ENCODE measurements around the gene FXYD6. TPM values are rescaled to one million over a fixed set of nuclear protein-coding genes. Genes with fewer than 3 reads are reported as not detected.
A peak's percentile ranks its signal among the peaks of the same experiment; 100 is the strongest.

The FXYD6 gene
- total and polyA plus RNA-seq, 4 donors, result 14.5 to 28.7 (median 28.4) TPM

GRCh38 chr11:117827521-117828511, 48.6 kb downstream of the FXYD6 start:
- intact Hi-C loops (cut with DNase I), result no loop called here
- Histone ChIP-seq H3K9me3 (ENCODE audit: control insufficient read depth, low read length) (no peaks in the 10 kb centered on the region), H3K27me3 (ENCODE audit: control insufficient read depth in 1 of 2, insufficient read depth in 2 of 2, low read length in 1 of 2) (no peaks in the 10 kb centered on the region), H3K4me3 (ENCODE audit: low read length in 2 of 2) (no peak overlapping the region), H3K4me1 (ENCODE audit: control insufficient read depth in 1 of 2, insufficient read depth in 2 of 2, low read length in 2 of 2) (no peaks in the 10 kb centered on the region), H3K27ac (ENCODE audit: low read depth in 1 of 2, low read length in 2 of 2) (no peak overlapping the region), H3K36me3 (ENCODE audit: control insufficient read depth in 1 of 2, insufficient read depth in 2 of 2, low read length in 1 of 2) (no peaks in the 10 kb centered on the region)
- DNase-seq, result peak; percentile 38 to 65
- WGBS, 2 donors, result 68 to 73% methylated on average over 15 of the region's 15 CpGs
- no peak for ATAC-seq (ENCODE audit: low FRiP score)

DNA sequence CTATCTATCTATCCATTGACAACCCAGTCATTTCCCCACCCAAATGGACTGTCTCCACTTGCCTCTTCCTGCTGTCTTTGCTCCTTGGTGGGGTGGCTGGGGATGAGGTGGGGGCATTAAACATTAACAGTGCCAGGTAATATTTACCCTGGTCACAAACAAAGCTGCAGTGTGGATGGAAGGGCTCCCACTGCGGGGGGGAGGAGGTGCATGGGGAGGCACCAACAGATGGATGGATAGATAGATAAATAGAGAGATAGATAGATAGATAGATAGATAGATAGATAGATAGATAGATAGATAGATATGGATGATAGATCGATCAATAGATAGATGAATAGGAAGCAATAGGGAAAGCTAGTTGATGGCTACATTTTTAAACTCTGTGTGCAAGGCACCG, 49.6 kb downstream of the FXYD6 start:
- Histone ChIP-seq H3K9me3 (ENCODE audit: control insufficient read depth, low read length) (no peaks in the 10 kb centered on the region), H3K36me3 (ENCODE audit: control insufficient read depth in 1 of 2, insufficient read depth in 2 of 2, low read length in 1 of 2) (no peaks in the 10 kb centered on the region), H3K27me3 (ENCODE audit: control insufficient read depth in 1 of 2, insufficient read depth in 2 of 2, low read length in 1 of 2) (no peaks in the 10 kb centered on the region), H3K27ac (ENCODE audit: low read depth in 1 of 2, low read length in 2 of 2) (no peak overlapping the region), H3K4me3 (ENCODE audit: low read length in 2 of 2) (no peak overlapping the region), H3K4me1 (ENCODE audit: control insufficient read depth in 1 of 2, insufficient read depth in 2 of 2, low read length in 2 of 2) (no peaks in the 10 kb centered on the region)
- intact Hi-C loops (cut with DNase I), result no loop called here
- no peak for ATAC-seq (ENCODE audit: low FRiP score)
- WGBS, 2 donors, result 85 to 86% methylated on average over 3 of the region's 3 CpGs
- DNase-seq, result peak in 1 of 2 donors; percentile 15

- Histone ChIP-seq H3K9me3 (ENCODE audit: control insufficient read depth, low read length) (no peaks in the 10 kb centered on the region), H3K27ac (ENCODE audit: low read depth in 1 of 2, low read length in 2 of 2) (no peak overlapping the region), H3K4me3 (ENCODE audit: low read length in 2 of 2) (no peak overlapping the region), H3K27me3 (ENCODE audit: control insufficient read depth in 1 of 2, insufficient read depth in 2 of 2, low read length in 1 of 2) (no peaks in the 10 kb centered on the region), H3K36me3 (ENCODE audit: control insufficient read depth in 1 of 2, insufficient read depth in 2 of 2, low read length in 1 of 2) (no peaks in the 10 kb centered on the region), H3K4me1 (ENCODE audit: control insufficient read depth in 1 of 2, insufficient read depth in 2 of 2, low read length in 2 of 2) (no peaks in the 10 kb centered on the region)
- ATAC-seq (ENCODE audit: low FRiP score) (no peak), DNase-seq (peak in 1 of 2 donors; percentile 3)
- WGBS, 2 donors, result 21 to 33% methylated on average over 10 of the region's 10 CpGs
- intact Hi-C loops (cut with DNase I), result no loop called here
Observed at GRCh38 chr11:117826190-117826570, 50.3 kb downstream of the FXYD6 start.

DNA sequence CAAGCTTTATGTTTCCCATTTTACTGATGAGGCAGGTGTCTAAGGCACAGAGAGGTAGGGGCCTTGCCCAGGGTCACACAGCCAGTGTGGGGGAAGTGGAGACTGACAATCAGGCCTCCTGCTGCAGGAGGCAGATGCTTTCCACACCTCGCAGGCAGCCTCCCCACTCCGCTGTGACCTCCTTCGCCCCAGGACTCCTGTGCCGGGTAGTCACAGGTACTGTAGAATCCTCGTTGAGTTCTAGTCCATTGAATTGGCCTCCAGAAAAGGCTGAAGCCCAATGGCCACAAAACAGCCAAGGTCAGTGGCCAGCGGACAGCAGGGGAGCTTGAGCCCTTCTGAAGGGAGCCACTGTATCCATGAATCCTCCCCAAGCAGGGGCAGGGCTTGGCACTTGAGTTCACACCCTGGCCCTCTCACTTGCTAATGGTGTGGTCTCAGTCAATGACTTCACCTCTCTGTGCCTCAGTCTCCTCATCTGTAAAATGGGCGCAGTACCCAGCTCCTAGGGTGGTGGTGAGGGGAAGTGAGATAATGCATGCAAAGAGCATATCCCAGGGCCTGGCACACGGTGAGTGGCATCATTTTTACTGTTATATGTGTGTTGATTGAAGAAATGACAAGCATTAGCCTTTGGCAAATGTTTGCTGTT, 50.8 kb downstream of the FXYD6 start:
- intact Hi-C loops (cut with DNase I), result no loop called here
- no peaks in the 10 kb centered on the region for H3K36me3 ChIP-seq (ENCODE audit: control insufficient read depth in 1 of 2, insufficient read depth in 2 of 2, low read length in 1 of 2)
- DNase-seq (peak; percentile 33 to 41), ATAC-seq (ENCODE audit: low FRiP score) (no peak)
- no peak overlapping the region for H3K4me3 ChIP-seq (ENCODE audit: low read length in 2 of 2)
- WGBS, 2 donors, result 91 to 93% methylated on average over 8 of the region's 8 CpGs
- H3K4me1 ChIP-seq (ENCODE audit: control insufficient read depth in 1 of 2, insufficient read depth in 2 of 2, low read length in 2 of 2), result no peaks in the 10 kb centered on the region
- H3K27ac ChIP-seq (ENCODE audit: low read depth in 1 of 2, low read length in 2 of 2), result no peak overlapping the region
- no peaks in the 10 kb centered on the region for H3K9me3 ChIP-seq (ENCODE audit: control insufficient read depth, low read length)
- no peaks in the 10 kb centered on the region for H3K27me3 ChIP-seq (ENCODE audit: control insufficient read depth in 1 of 2, insufficient read depth in 2 of 2, low read length in 1 of 2)

DNA sequence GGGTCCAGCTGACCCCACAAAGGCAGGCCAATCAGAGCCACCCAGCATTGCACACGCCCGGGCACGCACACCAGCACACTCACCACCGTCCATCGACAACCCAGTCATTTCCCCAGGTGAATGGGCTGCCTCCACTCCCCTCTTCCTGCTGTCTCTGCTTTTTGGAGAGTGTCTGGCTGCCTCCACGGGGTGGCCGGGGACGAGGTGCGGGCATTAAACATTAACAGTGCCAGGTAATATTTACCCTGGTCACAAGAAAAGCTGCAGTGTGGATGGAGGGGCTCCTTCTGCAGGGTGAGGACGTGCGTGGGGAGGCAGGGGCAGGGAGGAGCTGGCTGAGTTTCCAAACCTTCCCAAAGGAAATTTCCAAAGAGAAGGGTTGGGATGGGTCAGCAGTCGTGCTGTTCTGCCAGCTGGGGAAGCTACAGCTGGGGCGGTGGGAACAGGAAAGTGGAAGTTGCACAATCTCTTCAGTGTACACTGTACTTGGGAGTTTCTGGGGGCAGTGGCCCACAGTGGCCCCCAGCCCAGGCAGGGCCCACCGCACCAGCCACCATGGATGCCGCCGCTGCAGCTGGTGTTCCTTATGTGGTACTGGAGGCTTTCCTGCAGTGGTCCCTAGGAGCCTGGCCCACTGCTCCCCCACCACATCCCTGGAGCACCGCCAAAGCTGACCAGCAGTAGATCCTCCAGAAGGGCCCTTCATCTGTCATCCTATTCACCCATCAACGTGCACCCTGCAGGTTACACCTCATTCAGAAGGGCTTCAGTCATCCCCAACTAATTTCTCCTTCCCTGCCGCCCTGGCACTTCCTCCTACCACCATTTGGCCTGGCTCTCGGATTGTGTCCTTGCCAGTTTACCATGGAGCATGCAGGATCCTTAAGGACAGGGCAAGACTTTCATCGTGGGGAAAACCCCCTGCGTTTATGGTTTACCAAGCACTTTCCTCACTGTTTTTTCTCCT, 51.6 kb downstream of the FXYD6 start, which contains the start of gene FXYD2:
Gene FXYD2, minus strand, starts transcription at position 174 of the 967 bp plus-strand sequence. Its CDS starts 66 bp downstream, at position 108.
- no peak within 1 kb of the TSS for H3K4me3 ChIP-seq (ENCODE audit: low read length in 2 of 2)
- no peaks in the 10 kb centered on the region for H3K27me3 ChIP-seq (ENCODE audit: control insufficient read depth in 1 of 2, insufficient read depth in 2 of 2, low read length in 1 of 2)
- intact Hi-C loops (cut with DNase I), result no loop called here
- peak; percentile 67 to 77 for DNase-seq
- peak; percentile 42 for ATAC-seq (ENCODE audit: low FRiP score)
- WGBS, 2 donors, result 72 to 76% methylated on average over 20 to 22 of the region's 22 CpGs
- no peaks in the 10 kb centered on the region for H3K4me1 ChIP-seq (ENCODE audit: control insufficient read depth in 1 of 2, insufficient read depth in 2 of 2, low read length in 2 of 2)
- H3K9me3 ChIP-seq (ENCODE audit: control insufficient read depth, low read length), result no peaks in the 10 kb centered on the region
- no peaks in the 10 kb centered on the region for H3K36me3 ChIP-seq (ENCODE audit: control insufficient read depth in 1 of 2, insufficient read depth in 2 of 2, low read length in 1 of 2)
- no peak within 1 kb of the TSS for H3K27ac ChIP-seq (ENCODE audit: low read depth in 1 of 2, low read length in 2 of 2)

DNA sequence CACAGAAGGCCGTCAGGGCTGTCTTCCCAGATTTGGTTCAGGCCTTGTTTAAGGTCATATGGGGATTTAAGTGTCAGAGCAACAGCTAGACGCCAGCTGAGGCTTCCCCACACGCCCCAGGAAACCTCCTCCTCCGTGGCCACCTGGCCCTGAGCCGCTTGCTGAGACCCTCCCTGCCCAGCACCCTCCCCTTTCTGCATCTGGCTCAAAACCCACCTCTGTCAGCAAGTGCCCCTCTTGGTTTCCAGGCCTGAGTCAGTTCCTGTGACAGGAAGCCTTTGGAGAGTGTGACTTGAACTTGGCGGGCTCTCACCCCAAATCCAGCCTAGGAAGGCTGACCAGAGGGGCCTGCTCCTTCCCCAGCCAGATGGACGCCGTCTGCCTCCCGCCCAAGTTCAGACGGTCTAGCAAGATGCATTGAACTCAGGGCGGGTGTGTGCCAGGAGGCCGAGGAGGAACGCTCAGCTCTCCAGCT, 52.5 kb downstream of the FXYD6 start:
- ATAC-seq (ENCODE audit: low FRiP score) (peak; percentile 63), DNase-seq (peak; percentile 75 to 79)
- H3K27me3 ChIP-seq (ENCODE audit: control insufficient read depth in 1 of 2, insufficient read depth in 2 of 2, low read length in 1 of 2), result no peaks in the 10 kb centered on the region
- WGBS, 2 donors, result 22 to 53% methylated on average over 13 of the region's 13 CpGs
- H3K4me1 ChIP-seq (ENCODE audit: control insufficient read depth in 1 of 2, insufficient read depth in 2 of 2, low read length in 2 of 2), result no peaks in the 10 kb centered on the region
- intact Hi-C loops (cut with DNase I), result no loop called here
- H3K36me3 ChIP-seq (ENCODE audit: control insufficient read depth in 1 of 2, insufficient read depth in 2 of 2, low read length in 1 of 2), result no peaks in the 10 kb centered on the region
- no peaks in the 10 kb centered on the region for H3K9me3 ChIP-seq (ENCODE audit: control insufficient read depth, low read length)
- H3K4me3 ChIP-seq (ENCODE audit: low read length in 2 of 2), result no peak overlapping the region
- no peak overlapping the region for H3K27ac ChIP-seq (ENCODE audit: low read depth in 1 of 2, low read length in 2 of 2)

DNA sequence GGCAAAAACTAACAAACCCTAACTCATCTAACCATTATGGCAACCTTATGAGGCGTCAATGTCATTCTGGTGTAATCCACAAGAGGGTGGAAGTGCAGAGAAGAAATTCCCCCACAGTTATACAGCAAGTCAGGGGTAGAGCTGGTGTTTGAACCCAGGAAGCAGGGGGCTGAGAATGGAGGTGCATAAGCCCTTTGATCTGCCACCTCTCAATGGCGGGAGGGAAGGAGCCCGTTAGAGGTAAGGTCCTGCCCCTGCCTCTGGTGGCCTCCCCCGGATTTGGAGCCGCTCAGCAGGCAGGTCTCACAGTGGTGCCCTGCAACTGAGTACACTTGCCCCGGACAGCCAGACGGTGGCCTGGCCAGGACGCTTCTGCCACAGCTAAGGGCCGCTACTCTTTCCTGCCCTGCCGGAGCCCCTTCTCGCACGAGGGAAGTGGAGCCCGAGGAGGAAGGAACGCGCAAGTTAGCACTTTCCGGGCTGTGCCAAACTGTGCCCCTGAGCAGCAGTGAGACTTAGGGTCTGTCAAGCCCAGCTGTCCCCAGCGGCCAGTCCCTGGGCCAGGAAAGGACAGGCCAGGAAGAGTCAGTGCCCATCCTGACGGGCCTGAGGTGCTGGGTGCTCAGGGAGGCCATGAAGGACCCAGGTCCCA, 53.0 kb downstream of the FXYD6 start:
- DNase-seq (peak; percentile 60 to 77), ATAC-seq (ENCODE audit: low FRiP score) (peak; percentile 34)
- Histone ChIP-seq H3K4me3 (ENCODE audit: low read length in 2 of 2) (no peak overlapping the region), H3K4me1 (ENCODE audit: control insufficient read depth in 1 of 2, insufficient read depth in 2 of 2, low read length in 2 of 2) (no peaks in the 10 kb centered on the region), H3K36me3 (ENCODE audit: control insufficient read depth in 1 of 2, insufficient read depth in 2 of 2, low read length in 1 of 2) (no peaks in the 10 kb centered on the region), H3K27me3 (ENCODE audit: control insufficient read depth in 1 of 2, insufficient read depth in 2 of 2, low read length in 1 of 2) (no peaks in the 10 kb centered on the region), H3K9me3 (ENCODE audit: control insufficient read depth, low read length) (no peaks in the 10 kb centered on the region), H3K27ac (ENCODE audit: low read depth in 1 of 2, low read length in 2 of 2) (no peak overlapping the region)
- intact Hi-C loops (cut with DNase I), result no loop called here
- WGBS, 2 donors, result 74 to 76% methylated on average over 18 of the region's 18 CpGs

Data from aorta (tissue), 5 donors.